Stimulated activated CD4-positive, alpha-beta T cell treated with anti-CD3 and anti-CD28 coated beads, TNF-alpha, amount 100 ng/mL, for 24 hours (primary cell): ENCODE data around the gene FAM83G.
"Not testable (repeated sequence)": the region's sequence is repeated elsewhere in the genome, so short reads cannot be mapped to it uniquely, and the experiment has no call there.

ENCODE experiments used
- DNase-seq, 3 experiments: peaks; one replicate each; pipeline ENCODE4 v3.0.0-alpha.2; 2020; ENCODE audit warnings: low read depth in 3 of 3

Gene FAM83G, protein sequence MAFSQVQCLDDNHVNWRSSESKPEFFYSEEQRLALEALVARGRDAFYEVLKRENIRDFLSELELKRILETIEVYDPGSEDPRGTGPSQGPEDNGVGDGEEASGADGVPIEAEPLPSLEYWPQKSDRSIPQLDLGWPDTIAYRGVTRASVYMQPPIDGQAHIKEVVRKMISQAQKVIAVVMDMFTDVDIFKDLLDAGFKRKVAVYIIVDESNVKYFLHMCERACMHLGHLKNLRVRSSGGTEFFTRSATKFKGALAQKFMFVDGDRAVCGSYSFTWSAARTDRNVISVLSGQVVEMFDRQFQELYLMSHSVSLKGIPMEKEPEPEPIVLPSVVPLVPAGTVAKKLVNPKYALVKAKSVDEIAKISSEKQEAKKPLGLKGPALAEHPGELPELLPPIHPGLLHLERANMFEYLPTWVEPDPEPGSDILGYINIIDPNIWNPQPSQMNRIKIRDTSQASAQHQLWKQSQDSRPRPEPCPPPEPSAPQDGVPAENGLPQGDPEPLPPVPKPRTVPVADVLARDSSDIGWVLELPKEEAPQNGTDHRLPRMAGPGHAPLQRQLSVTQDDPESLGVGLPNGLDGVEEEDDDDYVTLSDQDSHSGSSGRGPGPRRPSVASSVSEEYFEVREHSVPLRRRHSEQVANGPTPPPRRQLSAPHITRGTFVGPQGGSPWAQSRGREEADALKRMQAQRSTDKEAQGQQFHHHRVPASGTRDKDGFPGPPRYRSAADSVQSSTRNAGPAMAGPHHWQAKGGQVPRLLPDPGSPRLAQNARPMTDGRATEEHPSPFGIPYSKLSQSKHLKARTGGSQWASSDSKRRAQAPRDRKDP

DNA sequence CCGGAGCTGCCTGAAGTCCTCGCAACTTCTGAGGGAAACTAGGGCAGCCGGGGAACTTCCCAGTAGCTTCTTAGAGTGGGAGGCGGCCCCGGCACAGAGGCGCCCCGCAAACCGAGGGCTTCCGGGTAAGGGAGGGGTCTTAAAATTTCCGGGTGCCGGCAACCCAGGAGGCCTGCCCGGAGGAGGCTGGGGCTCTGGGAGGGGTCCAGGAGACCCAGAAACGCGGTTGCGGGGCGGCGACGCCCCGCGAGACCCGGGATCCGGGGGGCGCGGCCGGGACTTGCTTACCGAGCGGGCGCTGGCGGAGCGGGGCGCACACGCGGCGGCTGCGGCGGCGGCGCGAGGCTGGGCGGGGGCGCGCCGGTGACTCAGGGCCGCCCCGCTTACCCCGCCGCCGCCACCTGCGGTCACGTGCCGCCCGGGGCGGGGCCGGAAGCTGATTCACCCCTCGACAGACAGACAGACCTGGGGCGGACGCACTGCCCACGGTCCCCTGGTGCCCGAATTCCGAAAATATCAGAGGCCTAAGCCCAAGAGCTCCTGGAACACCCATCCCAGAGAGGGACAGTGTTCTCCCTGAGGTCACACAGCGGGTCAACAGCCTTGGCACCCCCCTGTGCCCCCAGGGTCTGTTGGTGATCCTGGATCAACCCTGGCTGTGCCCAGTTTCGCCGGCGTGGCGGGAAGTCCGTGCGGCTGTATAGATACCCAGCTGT is at the start of gene FAM83G:
FAM83G (minus strand) TSS at position 344 of the 716 bp plus-strand sequence. CDS start 723 bp downstream, outside the sequence.
- peak; percentile 82 to 92 (median 83) for DNase-seq

DNA sequence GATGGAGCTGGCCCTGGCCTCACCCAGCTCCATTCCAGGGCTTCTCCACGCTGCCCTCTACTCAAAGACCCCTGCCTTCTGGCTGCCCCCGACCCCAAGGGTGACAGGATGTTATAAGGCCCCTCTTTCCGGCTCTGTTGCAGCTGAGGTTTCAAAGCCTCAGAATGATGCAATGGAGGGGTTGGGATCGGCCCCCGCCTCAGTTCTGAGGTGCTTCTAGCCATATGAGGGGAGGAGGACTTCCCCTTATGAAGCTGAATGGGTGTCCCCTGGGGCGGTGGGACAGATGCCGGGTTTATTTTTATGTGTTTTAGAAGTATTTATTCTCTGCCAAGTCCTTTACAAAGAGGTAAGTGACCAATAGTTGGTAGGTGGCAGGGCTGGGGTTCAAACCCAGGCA is 44.3 kb upstream of the FAM83G start:
- DNase-seq, result not testable (repeated sequence)

DNA sequence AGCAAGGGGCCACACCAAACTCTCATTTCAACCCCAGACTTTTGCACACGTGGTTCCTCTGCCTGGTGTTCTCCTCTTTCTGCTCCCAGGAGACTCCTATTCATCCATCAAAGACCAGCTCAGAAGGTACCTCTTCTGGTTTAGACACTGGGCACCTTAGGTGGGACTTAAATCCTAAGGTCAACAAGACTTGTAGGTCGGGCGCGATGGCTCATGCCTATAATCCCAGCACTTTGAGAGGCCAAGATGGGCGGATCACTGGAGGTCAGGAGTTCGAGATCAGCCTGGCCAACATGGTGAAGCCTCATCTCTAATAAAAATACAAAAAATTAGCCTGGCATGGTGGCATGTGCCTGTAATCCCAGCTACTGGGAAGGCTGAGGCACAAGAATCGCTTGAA is 42.9 kb upstream of the FAM83G start:
- not testable (repeated sequence) for DNase-seq

DNA sequence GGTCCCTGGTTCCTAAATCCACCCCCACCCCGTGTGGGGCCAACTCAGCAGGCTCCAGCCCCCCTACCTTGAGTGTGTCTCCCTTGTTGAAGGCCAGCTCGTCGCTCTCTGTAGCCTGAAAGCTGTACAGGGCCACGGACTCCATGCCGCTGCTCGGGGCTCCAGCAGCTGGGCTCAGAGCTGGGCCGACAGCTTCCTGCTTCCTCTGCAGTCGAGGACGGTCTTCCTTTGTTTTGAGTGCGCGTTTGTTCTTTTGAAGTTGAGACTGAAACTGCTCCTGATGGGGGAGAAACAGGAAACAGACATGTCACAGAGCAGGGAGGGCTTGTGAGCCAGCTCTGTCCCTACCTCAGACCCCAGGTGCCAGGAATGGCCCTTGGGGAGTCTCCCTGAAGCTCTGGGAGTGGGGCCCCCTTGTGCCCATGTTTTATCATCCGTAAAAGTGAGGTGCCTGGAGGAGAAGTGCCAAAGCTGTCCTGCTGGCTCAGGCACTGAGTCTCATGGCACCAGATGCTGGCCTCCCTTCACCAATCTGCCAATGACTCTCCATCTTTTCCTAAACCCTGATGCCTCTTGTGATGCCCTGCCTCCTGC is 42.3 kb upstream of the FAM83G start, which contains the start of gene GRAP:
GRAP (minus strand) TSS at position 176 of the 594 bp plus-strand sequence; CDS start at position 145, 31 bp downstream.
- DNase-seq, result not testable (repeated sequence)

DNA sequence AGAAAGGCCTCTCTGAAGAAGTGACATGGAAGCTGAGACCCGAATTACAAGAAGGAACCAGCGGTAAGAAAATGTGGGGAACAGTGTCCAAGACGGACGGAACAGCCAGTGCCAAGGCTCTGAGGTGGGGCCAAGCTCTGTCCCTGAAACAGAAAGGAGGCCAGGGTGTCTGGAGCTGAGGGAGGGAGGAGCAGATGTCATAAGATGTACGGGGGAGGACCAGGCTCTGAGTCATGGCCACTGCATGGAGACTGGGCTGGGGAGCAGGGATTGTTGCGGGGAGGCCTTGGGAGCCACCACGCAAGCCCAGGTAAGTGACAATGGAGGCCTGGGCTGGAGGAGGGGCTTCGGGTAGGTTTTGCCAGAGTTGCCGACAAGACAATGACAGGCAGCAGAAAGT is 40.1 kb upstream of the FAM83G start:
- DNase-seq, result not testable (repeated sequence)

DNA sequence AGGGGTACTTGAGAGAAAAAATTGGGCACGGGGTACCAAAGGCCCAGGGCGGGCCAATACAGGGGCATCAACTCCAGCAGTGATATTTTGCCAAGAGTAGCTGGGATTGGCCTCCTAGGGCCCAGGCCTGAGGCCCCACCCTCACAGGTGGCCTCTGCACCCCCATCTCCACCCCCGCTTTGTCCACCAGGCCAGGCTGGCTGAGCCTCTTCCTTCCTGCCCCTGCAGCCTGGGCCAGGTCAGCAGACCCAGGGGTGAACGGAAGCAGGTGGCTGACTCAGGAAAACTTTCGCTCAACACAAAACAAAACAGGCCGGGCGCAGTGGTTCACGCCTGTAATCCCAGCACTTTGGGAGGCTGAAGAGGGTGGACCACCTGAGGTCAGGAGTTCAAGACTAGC is 38.5 kb upstream of the FAM83G start:
- not testable (repeated sequence) for DNase-seq

DNA sequence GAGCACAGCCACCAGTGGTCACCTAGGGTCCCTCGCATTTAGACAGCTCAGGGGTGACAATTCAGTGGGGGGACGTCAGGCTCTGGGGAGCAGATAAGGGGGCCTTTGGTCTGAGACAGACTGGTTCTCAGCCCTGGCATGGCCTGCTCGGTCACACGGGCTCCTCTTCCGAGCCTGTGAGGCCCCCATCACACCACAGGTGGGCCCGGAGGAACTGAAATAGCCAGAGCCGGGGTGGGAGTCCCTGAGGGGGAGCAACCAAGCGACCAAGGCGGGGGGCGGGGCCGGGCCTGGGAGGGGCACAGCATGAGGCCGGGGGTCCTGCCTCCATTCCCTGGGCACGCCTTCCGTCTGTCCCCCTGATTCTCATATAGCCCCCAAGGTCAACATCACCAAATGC is 37.8 kb upstream of the FAM83G start:
- DNase-seq, result not testable (repeated sequence)

DNA sequence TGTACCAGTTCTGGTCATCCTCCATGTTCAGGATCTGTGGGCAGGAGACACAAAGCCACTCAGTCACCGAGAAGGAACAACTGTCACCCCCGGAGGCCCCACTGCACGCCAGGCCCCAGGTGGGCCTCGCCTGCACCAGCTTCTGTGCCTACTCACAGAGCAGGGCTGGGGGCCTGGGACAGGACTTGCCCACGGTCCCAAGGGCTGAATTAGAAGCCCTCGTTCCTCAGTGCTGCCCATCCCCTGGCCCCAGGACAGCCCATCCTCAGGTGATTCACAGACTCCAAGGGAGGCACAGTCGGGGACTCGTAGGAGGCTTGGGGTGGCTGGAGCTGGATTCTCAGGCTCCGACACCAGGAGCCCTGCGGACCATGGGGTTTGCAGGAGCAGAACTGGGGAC is 37.3 kb upstream of the FAM83G start:
- not testable (repeated sequence) for DNase-seq

DNA sequence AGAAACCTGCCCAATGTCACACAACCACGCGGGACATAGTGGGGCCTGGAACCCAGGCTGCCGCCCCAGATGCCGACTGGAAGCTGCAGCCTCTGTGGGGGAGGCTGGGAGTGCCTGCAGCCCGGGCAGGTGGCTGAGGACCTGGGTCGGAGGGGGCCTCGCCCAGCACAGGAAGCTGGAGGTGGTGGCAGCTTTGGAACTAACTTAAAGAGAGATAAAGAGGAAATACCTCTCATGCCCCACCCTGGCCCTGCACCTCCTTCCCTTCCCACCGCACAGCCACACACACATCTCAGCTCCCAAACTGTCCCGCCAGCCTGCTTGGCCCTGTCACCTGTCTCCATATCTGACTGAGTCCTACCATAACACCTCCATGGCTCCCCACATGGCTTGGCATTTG is 35.8 kb upstream of the FAM83G start:
- not testable (repeated sequence) for DNase-seq

DNA sequence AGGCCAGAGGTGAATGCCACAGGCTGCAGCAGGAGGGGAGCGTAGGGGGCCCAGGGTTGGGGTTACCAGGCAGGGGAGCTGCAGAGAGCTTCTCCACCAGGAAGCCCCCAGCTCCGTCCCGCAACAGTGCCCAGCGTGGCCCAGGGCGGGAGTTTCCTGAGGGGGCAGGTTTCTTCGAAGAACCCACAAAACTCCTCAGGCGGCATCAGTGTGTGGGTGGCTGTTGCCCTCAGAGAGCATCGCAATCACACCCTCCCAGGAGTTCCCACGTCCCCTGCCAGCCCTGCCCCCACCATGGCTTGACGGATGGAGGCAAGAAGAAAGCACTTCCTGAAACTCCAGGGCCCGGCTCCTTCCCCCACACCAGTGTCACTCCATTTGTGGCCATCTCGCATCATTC is 34.2 kb upstream of the FAM83G start:
- DNase-seq, result not testable (repeated sequence)

DNA sequence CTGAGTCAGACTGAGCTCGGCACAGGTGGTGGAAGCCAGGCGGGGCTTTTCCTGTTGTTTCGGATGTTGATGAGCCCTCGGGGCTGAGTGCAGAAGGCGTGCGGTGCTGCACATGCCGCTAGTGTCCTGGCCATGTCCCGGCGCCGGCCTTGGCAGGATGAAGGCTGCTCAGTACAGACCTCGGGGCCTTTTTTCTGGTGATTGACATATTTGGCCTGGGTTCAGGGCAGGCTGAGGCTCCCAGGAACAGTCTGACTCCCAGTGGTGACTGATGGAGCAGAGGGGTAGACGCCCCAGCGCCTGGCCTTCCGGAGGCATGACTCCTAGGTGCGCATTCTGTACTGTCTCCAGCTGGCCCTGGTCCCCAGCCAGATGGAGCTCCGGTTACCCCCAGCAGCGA is 33.4 kb upstream of the FAM83G start:
- not testable (repeated sequence) for DNase-seq

DNA sequence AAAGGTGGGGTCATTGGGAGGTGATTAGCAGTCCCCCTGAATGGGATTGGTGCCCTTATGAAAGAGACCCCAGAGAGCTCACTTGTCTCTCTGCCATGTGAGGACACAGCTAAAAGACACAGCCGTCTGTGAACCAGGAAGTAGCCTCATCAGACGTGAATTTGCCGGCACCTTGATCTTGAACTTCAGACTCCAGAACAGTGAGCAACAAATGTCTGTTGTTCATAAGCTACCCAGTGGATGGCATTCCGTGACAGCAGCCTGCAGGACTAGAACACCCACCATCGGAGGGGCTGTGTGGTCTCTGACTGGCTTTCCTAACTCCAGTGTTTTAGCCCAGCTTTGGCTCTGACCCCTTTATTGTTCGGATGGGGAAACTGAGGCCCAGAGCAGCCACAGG is 33.0 kb upstream of the FAM83G start:
- DNase-seq, result not testable (repeated sequence)

DNA sequence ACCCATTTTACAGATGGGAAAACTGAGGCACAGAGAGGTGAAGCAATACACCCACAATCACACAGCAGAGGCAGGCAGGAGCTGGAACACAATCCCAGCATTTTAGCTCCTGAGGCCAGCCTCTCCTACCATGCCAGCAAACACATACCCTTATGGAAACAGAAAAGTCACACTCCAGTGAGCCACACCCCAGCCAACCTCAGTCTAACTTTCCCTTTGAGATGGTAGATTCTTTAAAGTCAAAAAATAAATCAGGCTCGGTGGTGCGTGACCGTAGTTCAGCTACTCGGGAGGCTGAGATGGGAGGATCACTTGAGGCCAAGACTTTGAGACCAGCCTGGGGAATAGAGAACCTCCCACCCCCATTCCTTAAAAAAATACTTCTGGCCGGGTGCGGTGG is 31.6 kb upstream of the FAM83G start:
- DNase-seq, result not testable (repeated sequence)

DNA sequence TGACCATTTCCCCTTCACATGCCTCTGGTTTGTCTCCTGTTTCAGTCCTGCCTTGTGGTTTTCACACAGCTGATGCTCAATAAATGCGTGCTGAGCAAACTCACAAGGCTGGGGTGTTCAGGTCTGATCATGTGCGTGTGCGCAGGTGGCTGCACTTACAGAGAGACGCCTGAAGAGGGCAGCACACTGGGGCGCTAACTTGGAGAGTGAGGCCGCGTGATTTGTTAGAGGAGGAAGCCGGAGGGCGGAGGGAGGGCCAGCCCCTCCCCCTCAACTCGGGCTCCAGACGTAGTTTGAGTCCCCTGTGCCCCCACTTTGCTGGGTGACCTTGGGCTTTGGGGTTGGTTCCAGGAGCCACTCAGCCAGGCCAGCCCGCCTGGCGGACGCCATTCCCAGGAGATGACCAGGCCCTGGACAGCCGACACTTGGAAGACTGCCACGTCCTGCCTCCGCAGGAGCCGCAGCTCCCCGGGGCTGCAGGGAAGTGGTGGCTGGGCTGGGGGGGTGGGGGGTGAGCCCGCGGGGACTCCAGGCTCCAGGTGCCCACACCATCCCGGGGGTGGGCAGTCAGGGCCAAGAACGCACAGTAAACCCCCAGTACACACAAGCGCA is 27.9 kb upstream of the FAM83G start:
- not testable (repeated sequence) for DNase-seq

DNA sequence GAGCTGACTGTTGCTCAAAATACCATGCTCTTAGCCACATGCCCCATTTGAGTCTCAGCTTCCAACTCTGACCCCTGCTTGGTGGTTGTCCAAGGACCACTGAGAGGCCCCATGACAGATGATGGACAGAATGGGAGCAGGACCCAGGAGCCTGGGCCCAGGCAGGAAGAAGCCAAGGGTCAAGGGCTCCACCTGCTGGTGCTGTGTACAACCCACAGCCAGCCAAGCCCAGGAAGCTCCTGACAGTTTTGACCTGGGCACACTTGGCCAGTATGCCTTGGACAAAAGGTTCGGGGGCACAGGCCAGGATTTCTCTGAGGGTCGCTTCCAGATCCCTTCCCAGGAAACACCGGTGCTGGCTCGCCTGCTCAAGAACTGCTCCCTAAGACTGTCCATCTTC is 27.2 kb upstream of the FAM83G start:
- peak in 2 of 3 experiments; percentile 23 to 50 for DNase-seq

DNA sequence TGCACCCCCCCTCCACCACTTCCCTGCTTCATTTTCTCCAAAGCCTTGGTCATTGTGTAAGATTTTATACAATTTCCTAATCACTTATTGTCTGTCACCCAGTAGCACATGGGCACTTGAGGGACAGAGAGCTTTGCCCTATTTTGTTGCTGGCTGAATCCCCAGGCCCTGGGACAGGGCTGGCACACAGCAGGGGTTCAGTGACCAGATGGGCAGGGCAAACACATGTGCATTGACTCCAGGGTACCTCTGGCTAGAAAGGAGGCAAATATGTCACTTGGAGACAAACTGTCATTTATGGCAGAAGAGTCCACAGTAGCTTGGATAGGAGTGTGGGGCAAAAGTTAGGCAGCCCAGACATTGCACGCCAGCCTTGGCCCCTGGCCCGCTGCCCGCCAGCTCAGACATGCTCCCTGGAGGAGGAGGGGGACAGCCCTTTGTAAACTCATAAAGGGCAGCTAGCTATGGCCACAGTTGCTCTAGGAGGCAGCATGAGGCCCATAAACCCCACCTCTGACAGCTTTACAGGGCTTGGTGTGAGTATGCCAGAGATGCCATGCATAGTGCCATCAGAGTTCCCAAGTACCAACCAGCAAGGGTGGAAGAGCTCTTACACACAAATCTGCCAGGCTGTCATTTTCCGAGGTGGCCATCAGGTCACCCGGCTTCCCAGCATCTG is 26.3 kb upstream of the FAM83G start:
- DNase-seq, result not testable (repeated sequence)

DNA sequence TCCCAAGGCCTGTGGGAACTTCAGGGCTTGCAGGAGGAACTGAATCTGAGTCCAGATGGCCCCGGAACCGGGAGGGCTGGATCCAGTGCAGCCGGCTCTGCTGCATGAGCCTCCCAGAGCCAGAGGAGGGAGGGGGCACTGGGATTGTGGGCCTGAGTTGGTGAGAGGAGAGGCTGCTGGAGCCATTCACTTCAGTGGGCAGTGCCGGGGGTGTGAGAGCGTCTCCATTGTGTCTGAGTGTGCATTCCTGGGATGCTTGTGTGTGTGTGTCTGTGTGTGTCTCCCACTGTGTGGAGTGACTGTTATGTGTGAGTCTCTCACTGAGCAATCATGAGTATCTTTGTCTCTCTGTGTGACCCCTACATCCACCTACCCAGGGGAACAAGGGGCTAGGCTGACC is 25.2 kb upstream of the FAM83G start:
- DNase-seq, result not testable (repeated sequence)

DNA sequence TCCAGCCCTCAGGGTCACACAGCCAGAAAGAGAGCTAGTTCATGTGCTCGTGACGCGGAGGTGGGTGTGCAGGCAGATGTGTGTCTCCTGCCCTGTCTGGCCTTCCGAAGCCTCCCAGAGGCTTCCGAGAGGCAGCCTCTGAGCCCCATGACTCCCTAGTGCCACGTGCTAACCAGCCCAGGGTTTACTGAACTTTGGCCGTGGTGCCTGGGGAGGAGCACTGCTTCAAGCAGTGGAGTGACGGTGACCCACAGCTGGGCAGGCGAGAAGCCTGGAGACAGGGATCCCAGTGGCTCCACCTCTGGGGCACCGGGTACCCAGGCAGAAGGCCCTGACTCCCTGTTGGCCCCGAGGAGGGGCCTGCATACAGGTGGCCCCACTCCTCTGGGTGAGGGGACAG is 24.1 kb upstream of the FAM83G start:
- not testable (repeated sequence) for DNase-seq

DNA sequence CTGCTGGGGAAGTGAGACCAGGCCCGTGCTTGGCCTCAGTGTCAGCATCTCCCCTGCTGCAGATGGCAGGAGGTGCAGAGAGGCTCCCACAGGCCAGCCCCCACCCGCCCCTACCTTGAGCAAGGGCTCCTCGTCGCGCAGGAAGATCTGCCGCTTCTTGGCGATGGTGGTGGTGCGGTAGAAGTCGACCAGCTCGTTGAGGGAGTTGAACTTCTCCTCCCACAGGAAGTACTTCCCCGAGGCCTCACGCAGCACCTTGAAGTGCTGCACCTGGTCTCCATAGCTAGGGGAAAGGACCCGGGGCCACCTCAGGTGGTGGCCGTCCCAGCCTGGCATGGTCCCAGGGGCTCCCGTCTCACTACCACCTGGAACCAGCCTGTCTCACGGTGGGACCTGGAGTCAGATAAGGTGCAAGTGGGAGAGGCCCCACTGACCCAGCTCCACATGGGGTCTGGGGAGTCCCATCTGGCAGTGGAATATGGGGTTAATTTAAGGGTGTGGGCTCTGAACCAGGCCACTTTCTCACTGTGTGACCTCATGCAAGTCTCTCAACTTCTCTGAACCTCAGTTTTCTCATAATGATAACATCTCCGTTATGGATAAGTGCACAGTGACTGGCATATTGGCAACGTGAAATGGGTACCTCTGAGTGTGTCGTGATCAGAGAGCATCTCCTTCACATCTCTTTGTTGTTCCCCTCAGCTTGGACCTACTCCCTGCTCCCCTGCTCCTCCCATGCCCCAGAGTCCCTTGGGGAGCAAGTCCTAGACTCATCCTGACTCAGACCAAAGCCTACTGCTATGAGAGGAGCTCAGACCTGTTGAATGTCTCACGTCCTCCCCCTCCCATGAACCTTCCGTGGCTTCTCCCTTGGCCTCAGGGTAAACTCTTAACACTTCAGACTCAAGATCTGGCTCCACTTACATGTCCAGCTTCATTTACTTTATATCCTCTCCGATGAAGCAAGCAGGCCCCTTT is 19.8 kb upstream of the FAM83G start:
- DNase-seq, result no peak
